Large intestine (tissue), 3 donors: ENCODE data around the gene RECQL. TPM values are rescaled to one million over a fixed set of nuclear protein-coding genes. Genes with fewer than 3 reads are reported as not detected.
"Not testable (repeated sequence)": the region's sequence is repeated elsewhere in the genome, so short reads cannot be mapped to it uniquely, and the experiment has no call there.

Experiments used
- DNase-seq, 2 donors: peaks; one replicate each; pipeline versions ENCODE4 v3.0.0 to v3.0.0-alpha.2; 2013
- H3K27ac ChIP-seq: one replicate; pipeline ENCODE4 v1.5.1; 2013; ENCODE audit warnings: low read length
- H3K27me3 ChIP-seq: 2 replicates; pipeline ENCODE4 v1.6.1; 2013; ENCODE audit warnings: low read length; ENCODE audit not compliant: control insufficient read depth, insufficient read depth
- H3K36me3 ChIP-seq: 2 replicates; pipeline ENCODE4 v1.6.1; 2013; ENCODE audit warnings: low read length; ENCODE audit not compliant: control insufficient read depth, insufficient read depth
- H3K4me1 ChIP-seq: one replicate; pipeline ENCODE4 v1.6.1; 2013; ENCODE audit warnings: low read length; ENCODE audit not compliant: control insufficient read depth, insufficient read depth
- H3K4me3 ChIP-seq: one replicate; pipeline ENCODE4 v1.5.1; 2013; ENCODE audit warnings: low read length
- H3K9me3 ChIP-seq: one replicate; pipeline ENCODE4 v1.6.1; 2013; ENCODE audit warnings: mild to moderate bottlenecking, low read depth, low read length, moderate library complexity; ENCODE audit not compliant: control insufficient read depth
- WGBS: methylation state at CpG from one replicate; pipeline ENCODE4 v1.1.5; 2013; ENCODE audit warnings: low lambda C conversion rate; ENCODE audit not compliant: insufficient coverage; 5-methylcytosine and 5-hydroxymethylcytosine counted together
- polyA plus RNA-seq: library from polyadenylated mRNA; unstranded; fragments of 120-200 nt; gene quantifications from one replicate; pipeline ENCODE4 v1.2.1, GENCODE V29; 2013

The RECQL gene
- polyA plus RNA-seq, 1 donor: 22.3 TPM

GRCh38 chr12:21433525-21433924, 67.9 kb downstream of the RECQL start:
- no peak overlapping the region for H3K4me3 ChIP-seq
- no peaks in the 10 kb centered on the region for H3K9me3 ChIP-seq
- peaks cover 20% of the 10 kb centered on the region for H3K27me3 ChIP-seq
- no peaks in the 10 kb centered on the region for H3K4me1 ChIP-seq
- WGBS: 10% methylated on average over 2 of the region's 2 CpGs
- no peak overlapping the region for H3K27ac ChIP-seq
- H3K36me3 ChIP-seq: no peaks in the 10 kb centered on the region
- DNase-seq: no peak

- Histone ChIP-seq H3K36me3 (no peaks in the 10 kb centered on the region), H3K4me1 (no peaks in the 10 kb centered on the region), H3K27me3 (peaks cover 16% of the 10 kb centered on the region), H3K9me3 (no peaks in the 10 kb centered on the region), H3K27ac (no peak overlapping the region), H3K4me3 (no peak overlapping the region)
- no CpG with 5 or more reads among the region's 4 CpGs for WGBS
- no peak for DNase-seq
These were observed 71.4 kb downstream of the RECQL start for GRCh38 chr12:21429994-21430393.

DNA sequence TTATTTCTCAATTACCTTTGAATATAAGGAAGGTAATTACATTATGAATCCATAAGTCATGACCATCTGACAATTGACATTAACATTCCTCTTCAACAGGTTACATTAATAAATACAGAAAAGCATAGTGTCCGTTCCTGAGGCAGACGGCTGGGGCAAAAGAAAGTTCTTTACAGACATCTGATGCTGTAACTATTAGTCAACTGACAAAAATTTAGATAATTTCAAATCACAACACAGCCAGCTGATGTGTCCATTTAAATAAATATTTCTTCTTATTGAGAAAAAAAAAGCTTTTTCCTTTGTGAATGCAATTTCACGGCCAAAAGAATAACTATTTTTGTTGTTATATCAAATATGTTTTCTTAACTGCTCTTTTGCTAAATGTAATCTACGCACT, 73.2 kb downstream of the RECQL start:
- no peaks in the 10 kb centered on the region for H3K36me3 ChIP-seq
- H3K27me3 ChIP-seq: peaks cover 11% of the 10 kb centered on the region
- no peak overlapping the region for H3K4me3 ChIP-seq
- H3K4me1 ChIP-seq: no peaks in the 10 kb centered on the region
- no peak for DNase-seq
- H3K27ac ChIP-seq: no peak overlapping the region
- no peaks in the 10 kb centered on the region for H3K9me3 ChIP-seq
- no CpG with 5 or more reads among the region's 4 CpGs for WGBS

DNA sequence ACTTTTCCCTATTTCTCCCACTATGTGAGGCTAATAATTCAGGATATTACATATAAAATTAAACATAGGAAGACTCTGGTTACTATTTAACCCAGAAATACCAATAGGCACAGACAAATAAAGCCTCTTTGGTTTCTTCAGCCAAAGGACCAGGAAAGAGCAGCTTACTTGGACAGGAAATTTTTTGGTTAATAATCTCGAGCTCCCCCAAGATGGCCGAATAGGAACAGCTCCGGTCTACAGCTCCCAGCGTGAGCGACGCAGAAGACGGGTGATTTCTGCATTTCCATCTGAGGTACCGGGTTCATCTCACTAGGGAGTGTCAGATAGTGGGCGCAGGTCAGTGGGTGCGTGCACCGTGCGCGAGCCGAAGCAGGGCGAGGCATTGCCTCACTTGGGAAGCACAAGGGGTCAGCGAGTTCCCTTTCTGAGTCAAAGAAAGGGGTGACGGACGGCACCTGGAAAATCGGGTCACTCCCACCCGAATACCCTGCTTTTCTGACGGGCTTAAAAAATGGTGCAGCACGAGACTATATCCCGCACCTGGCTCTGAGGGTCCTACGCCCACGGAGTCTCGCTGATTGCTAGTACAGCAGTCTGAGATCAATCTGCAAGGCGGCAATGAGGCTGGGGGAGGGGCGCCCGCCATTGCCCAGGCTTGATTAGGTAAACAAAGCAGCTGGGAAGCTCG, 82.3 kb downstream of the RECQL start:
- not testable (repeated sequence) for H3K36me3 ChIP-seq, H3K9me3 ChIP-seq, DNase-seq, H3K4me1 ChIP-seq, H3K27me3 ChIP-seq, H3K4me3 ChIP-seq, H3K27ac ChIP-seq
- no CpG with 5 or more reads among the region's 30 CpGs for WGBS

Other genes with a start within 250 kb of the RECQL start
- 0.06 TPM for gene SLCO1A2, start 166.7 kb downstream of the RECQL start, polyA plus RNA-seq
- 0.10 TPM for gene IAPP, start 128.7 kb downstream of the RECQL start, polyA plus RNA-seq
- 21.3 TPM for gene PYROXD1, start 64.0 kb downstream of the RECQL start, polyA plus RNA-seq
- 28.2 TPM for gene GOLT1B, start 154 bp upstream of the RECQL start, polyA plus RNA-seq
- 3.5 TPM for gene SPX, start 24.7 kb upstream of the RECQL start, polyA plus RNA-seq
- 0.03 TPM for gene GYS2, start 103.2 kb upstream of the RECQL start, polyA plus RNA-seq
- gene LDHB, start 156.2 kb upstream of the RECQL start, polyA plus RNA-seq: 549 TPM